NCI-H774 (cell line): ENCODE results near the gene AMOTL2.
A peak's percentile ranks its signal among the peaks of the same experiment; 100 is the strongest.

ENCODE experiments used
- DNase-seq: peaks from one replicate; lab custom pipeline; 2025; lab: John Stamatoyannopoulos, UW

Gene AMOTL2

DNA sequence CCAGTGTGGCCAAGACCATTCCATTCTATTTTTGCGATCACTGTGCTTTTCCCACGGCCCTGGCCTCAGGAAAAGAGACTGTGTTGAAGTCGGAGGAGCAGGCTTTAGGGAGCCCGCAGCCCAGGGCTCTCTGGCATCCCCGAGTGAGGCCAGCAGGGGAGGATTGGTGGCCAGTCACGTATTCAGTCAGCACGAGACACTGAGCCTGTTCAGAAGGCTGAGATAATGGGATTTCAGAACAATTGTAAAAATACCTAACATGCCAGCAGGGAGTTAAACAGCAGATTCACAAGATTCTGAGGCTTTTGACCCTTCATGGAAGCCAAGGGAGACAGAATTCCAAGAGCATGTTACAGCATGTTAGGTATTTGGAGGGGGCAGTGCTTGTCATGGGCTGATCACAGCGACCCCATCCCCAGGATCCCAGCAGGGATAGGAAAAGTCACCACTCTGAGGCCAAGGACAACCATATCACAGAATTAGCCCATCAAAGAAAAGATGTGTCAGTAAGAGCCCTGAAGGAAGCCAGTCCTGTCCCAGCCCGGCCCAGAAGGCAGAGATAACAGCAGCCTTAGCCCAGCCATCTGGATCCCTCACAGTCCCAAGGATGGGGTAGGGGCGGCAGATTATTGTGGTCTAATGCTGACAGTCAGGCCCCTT lies 40.6 kb downstream of the AMOTL2 start:
- peak; percentile 2 for DNase-seq

- DNase-seq: no peak
Observed at GRCh38 chr3:134332344-134332743, 41.9 kb downstream of the AMOTL2 start.

DNA sequence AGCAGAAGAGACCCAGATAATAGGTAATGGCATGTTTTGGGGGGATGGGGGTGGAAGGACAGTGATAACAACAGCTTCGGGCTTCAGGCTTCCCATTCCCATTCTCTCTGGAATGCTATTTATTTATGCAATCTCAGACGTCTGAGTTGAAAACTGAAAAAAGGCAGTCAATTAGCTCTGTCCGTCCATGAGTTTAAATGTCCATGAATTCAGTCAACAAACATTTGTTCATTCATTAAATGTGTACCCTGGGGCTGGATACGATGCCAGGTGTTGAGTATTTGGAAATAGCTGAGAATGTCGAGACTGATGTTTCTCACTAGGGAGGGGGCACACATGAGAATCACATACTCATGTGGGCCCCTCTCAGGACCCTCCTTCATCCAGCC lies 42.4 kb downstream of the AMOTL2 start:
- no peak for DNase-seq

DNA sequence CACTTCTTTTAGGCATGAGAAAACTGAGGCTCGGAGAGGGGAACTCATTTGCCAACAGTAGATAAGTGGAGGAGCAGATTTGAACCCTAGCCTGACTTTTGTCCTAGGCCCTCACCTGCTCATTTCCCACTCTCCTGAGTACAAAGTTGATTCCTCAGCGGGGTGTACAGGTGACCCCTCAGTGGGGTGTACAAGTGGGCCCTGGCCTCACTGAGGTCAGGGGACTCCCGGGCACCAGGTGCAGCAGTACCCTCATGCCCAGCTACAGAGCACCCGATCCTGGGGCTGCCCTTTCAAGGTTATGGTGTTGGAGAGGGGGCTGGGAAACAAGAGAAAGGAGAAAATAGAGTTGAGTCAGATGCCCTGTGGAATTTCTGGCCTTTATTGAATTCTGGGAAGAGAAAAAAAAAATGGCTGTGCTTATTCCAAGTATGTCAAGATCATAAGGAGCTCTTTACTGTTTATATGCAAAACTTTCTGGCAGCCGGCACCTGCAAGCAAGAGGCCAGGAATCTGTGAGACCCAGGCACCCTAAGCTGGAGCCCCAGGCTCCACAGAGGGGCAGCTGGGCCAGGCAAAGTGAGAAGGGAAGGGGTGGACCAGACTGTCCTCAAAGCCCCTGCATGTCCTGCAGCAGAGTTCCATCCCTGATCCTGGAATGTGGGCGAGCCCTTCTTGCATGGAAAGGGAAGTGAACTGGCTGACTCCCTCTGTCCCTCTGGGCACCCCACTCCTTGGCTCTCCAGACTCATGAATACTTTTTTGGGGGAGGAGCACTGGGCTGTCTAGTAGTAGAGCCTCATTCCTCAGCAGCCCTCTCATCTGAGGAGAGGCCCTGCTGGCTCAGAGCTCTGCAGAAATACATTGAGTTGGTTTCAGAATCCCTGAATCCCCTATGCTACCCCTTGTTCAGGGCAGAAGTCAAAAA lies 43.1 kb downstream of the AMOTL2 start:
- no peak for DNase-seq

- DNase-seq: no peak
Observed at GRCh38 chr3:134328846-134329245, 45.4 kb downstream of the AMOTL2 start.

DNA sequence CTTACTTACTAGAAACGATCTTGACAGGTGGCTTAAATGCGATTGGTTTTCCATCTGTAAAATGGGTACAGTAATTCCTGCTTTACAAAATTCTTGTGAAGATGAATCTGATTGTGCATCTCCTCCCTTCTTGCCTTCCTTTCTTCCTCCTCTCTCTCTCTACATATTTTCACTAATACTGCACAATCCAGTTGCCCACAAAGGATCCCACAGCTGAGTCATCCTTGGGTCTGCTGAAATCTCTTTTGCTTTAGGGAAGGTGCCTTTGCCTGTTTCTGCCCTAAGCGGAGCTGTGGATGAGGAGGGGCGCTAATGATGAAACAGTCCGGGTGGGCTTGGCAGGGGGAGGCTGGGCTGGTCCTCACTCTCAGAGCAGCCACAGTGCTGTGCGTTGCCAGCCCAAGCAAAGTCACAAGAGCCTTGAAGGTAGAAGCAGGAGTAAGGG lies 46.1 kb downstream of the AMOTL2 start:
- DNase-seq: no peak

DNA sequence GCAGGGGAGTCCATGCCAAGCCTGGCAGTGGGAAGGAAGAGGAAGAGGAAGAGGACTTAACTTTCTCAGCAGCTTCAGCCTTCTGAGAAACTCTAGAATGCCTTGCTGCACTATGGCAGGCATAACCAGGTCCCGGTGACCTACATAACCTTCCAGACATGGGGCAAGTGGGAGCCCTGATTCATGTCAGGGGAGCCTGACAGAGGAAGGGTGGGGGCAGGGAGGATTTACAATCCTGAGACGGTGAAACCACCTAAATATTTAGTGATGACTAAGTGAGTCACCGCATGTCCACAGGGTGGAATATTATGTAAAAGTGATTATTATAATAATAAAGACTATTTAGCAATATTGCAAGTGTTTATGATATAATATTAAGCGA lies 46.7 kb downstream of the AMOTL2 start:
- no peak for DNase-seq

- DNase-seq: no peak
Observed at GRCh38 chr3:134326760-134327593, 47.3 kb downstream of the AMOTL2 start.

- DNase-seq: no peak
Observed at GRCh38 chr3:134326126-134326525, 48.1 kb downstream of the AMOTL2 start.

DNA sequence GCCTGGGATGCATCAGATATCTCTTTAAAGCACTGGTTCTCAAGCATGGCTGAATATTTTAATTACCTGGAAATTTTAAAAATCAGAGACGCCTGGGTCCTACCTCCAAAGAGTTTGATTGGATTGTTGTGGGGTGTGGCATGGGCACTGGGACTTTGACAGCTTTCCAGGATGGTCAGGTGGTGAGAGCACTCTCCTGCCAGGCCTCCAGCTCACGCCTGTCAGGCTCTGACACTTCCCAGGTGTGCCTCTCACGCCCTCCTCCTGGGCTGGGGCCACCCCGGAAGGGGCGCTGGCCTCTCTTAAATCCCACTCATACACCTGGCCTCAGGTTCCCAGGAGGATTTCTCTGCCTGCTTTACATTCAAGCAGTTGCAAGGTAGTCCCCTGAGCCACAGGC lies 48.5 kb downstream of the AMOTL2 start:
- DNase-seq: no peak

DNA sequence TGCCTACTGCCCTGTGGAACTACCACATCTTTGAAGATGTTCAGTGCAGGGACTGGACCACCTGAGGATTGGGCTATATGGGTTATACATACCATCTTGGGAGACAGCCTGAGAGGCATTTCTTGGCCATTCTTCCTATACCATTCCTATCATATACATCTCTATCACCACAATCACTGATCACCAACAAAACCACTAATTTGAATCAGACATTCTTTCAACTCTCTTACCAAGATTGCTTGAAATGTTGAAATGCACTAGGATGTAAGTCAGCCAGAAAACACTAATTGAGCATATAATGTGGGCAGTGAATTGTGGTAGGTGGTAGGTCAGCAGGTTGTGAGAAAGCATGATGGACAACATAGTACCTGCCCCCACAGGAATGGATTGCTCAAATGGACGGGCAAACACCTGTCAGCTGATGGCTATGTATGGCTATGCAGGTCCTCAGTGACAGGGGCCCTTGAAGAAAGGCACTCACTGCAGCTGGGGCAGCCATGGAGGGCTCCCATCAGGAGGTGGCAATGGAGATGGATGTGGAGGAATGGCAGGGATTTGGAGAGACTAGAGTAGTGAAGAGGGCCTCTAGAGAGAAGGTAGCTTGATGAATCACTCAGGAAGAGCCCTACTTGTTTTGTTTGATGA lies 49.1 kb downstream of the AMOTL2 start:
- DNase-seq: no peak

GRCh38 chr3:134323966-134324962 lies 50.0 kb downstream of the AMOTL2 start:
- no peak for DNase-seq

DNA sequence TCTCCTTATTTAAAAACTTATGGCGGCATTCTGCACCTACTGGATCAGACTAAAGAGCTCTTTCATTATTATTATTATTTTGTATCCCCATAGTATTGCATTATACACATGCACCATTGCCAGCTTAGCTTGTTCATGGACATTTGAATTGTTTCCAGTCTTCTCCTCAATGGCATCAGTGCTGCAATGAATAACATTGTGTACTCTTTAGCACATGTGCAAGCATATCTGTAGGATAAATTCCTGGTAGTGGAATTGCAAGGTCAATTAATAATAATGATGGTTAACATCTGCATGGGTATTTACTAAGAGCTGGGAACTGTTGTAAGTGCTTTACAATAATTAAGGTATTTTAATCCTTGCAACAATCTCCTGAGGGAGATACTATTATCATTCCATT lies 52.0 kb downstream of the AMOTL2 start:
- DNase-seq: no peak

GRCh38 chr3:134320749-134321148 lies 53.5 kb downstream of the AMOTL2 start:
- no peak for DNase-seq

DNA sequence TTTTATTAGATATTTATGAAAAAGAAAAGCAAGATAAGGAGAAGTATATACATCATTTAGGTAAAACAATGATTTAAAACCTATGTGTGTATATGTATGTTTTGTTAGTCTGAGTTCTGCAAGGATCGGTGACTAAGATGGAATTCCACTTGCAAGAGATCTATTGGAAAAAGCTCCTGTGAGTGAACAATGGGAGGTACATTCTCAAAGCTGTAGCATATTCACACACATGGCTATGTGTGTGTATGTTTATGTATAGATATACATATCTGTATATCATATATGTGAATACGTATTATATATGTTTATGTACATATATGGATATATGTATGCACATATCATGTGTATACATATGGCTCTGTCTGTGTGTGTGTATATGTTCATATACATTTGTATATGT lies 54.3 kb downstream of the AMOTL2 start:
- DNase-seq: no peak

GRCh38 chr3:134318166-134318565 lies 56.1 kb downstream of the AMOTL2 start:
- DNase-seq: no peak

- DNase-seq: no peak
Observed at GRCh38 chr3:134317106-134317947, 56.9 kb downstream of the AMOTL2 start.

GRCh38 chr3:134315286-134316106 lies 58.8 kb downstream of the AMOTL2 start:
- no peak for DNase-seq
